K562 (cell line): ENCODE results near the gene CPNE1. TPM values are rescaled to one million over a fixed set of nuclear protein-coding genes. Genes with fewer than 3 reads are reported as not detected.

Source experiments
- CC2D1A ChIP-seq: fragments of 450-650 bp; IDR thresholded peaks from 2 replicates; pipeline ENCODE4 v1.6.1; 2017; ENCODE audit warnings: mild to moderate bottlenecking
- CHCHD3 ChIP-seq: fragments of 250-450 bp; sonication (Bioruptor Pico); IDR thresholded peaks from 2 replicates; pipeline ENCODE4 v2.1.2; 2022; ENCODE audit warnings: mild to moderate bottlenecking
- E2F1 ChIP-seq: sonication (generic); formaldehyde crosslinking; IDR thresholded peaks from 2 replicates; pipeline ENCODE4 v1.8.1; 2023; ENCODE audit warnings: mild to moderate bottlenecking, missing genetic modification reagents, moderate library complexity
- E2F8 ChIP-seq: fragments of 450-650 bp; IDR thresholded peaks from 2 replicates; pipeline ENCODE4 v1.7.1; 2018; ENCODE audit warnings: mild to moderate bottlenecking, low read depth; ENCODE audit not compliant: partially characterized antibody
- EGR1 ChIP-seq: fragments of 450-650 bp; conservative IDR thresholded peaks from 2 replicates; pipeline ENCODE4 v1.6.1; 2017; ENCODE audit warnings: mild to moderate bottlenecking
- EP400 ChIP-seq: fragments of 450-650 bp; IDR thresholded peaks from 2 replicates; pipeline ENCODE4 v1.6.1; 2017; ENCODE audit warnings: antibody characterized with exemption, mild to moderate bottlenecking, moderate library complexity
- HNRNPL ChIP-seq: fragments of 200-400 bp; formaldehyde crosslinking; IDR thresholded peaks from 2 replicates; pipeline ENCODE4 v1.6.1; 2017; ENCODE audit warnings: low read depth, mild to moderate bottlenecking, low read length
- KAT8 ChIP-seq: fragments of 450-650 bp; IDR thresholded peaks from 2 replicates; pipeline ENCODE4 v1.6.1; 2016; ENCODE audit warnings: low read depth, mild to moderate bottlenecking
- MLX ChIP-seq, 2 experiments: fragments of 450-650 bp in 1 of 2; sonication (generic) in 1 of 2; formaldehyde crosslinking; conservative IDR thresholded peaks; 2 replicates each; pipeline versions ENCODE4 v1.4.0 to v1.8.1; 2020 to 2022; ENCODE audit warnings: mild to moderate bottlenecking in 1 of 2, missing genetic modification reagents in 1 of 2
- NR2C2 ChIP-seq, 2 experiments: fragments of 200-800 bp in 1 of 2; sonication (Bioruptor generic) in 1 of 2; sonication (generic) in 1 of 2; formaldehyde crosslinking in 1 of 2; IDR thresholded peaks; 2 replicates each; pipeline versions ENCODE4 v1.6.1 to v1.8.0; 2016 to 2022; ENCODE audit warnings: mild to moderate bottlenecking in 1 of 2, missing compliant biosample characterization in 1 of 2, missing genetic modification characterization in 1 of 2, missing genetic modification reagents in 1 of 2
- POLR2G ChIP-seq: fragments of 200-400 bp; formaldehyde crosslinking; IDR thresholded peaks from 2 replicates; pipeline ENCODE4 v1.6.1; 2017; ENCODE audit warnings: low read depth, mild to moderate bottlenecking, antibody characterized with exemption, low read length, moderate library complexity
- RNF2 ChIP-seq: sonication (generic); IDR thresholded peaks from 2 replicates; pipeline ENCODE4 v1.6.1; 2016
- SMC3 ChIP-seq: conservative IDR thresholded peaks from 2 replicates; pipeline ENCODE4 v1.6.1; 2011; ENCODE audit warnings: low read depth, low read length, improper control_type of control experiment; ENCODE audit not compliant: insufficient read depth
- SNRNP70 ChIP-seq: fragments of 200-400 bp; formaldehyde crosslinking; optimal IDR thresholded peaks from 2 replicates; pipeline ENCODE3; 2017; ENCODE audit warnings: low read depth, low read length
- STAT5A ChIP-seq: IDR thresholded peaks from 2 replicates; pipeline ENCODE4 v1.6.1; 2012; ENCODE audit warnings: low read length, inconsistent platforms, borderline replicate concordance
- polyA plus RNA-seq, 8 experiments: library from polyadenylated mRNA; depleted of rRNA in 4 of 8; stranded (reverse) in 5 of 8; unstranded in 3 of 8; fragments of >200 nt; fragmentation: Nextera tagmentation in 2 of 8; fragmentation: Illumina TruSeq in 1 of 8; extraction: Ambion mirVana in 2 of 8; extraction: Trizol in 1 of 8; gene quantifications; 2 replicates each; pipeline versions ENCODE4 v1.2.1 to v1.2.3, GENCODE V29; 2011 to 2014; ENCODE audit warnings: inconsistent platforms in 1 of 8, missing spikeins in 1 of 8
- total RNA-seq, 7 experiments: library from RNA; depleted of rRNA in 6 of 7; stranded (reverse); fragments of >200 nt in 6 of 7; fragmentation: Illumina TruSeq in 2 of 7; extraction: Trizol in 2 of 7; gene quantifications; 2 replicates each; pipeline versions ENCODE4 v1.2.1 to v1.2.3, GENCODE V29; 2011 to 2021; ENCODE audit warnings: low replicate concordance in 1 of 7
- TF ChIP-seq, protein P1 (sequence below): sonication (generic); formaldehyde crosslinking; IDR thresholded peaks from 2 replicates; pipeline ENCODE4 v1.8.0; 2022; ENCODE audit warnings: mild to moderate bottlenecking, low read depth, missing genetic modification reagents
- TF ChIP-seq, protein P2 (sequence below), 2 experiments: fragments of 450-650 bp; IDR thresholded peaks; 2 replicates each; pipeline ENCODE4 v1.6.1; 2018; ENCODE audit warnings: mild to moderate bottlenecking in 2 of 2, low read depth in 1 of 2; ENCODE audit not compliant: partially characterized antibody in 2 of 2

Gene CPNE1
- total and polyA plus RNA-seq, 9 of the 15 experiments (the other 6 are each of a cell fraction or from before 2014, with no cell fraction given) = 42.1 to 102 (median 56.0) TPM

DNA sequence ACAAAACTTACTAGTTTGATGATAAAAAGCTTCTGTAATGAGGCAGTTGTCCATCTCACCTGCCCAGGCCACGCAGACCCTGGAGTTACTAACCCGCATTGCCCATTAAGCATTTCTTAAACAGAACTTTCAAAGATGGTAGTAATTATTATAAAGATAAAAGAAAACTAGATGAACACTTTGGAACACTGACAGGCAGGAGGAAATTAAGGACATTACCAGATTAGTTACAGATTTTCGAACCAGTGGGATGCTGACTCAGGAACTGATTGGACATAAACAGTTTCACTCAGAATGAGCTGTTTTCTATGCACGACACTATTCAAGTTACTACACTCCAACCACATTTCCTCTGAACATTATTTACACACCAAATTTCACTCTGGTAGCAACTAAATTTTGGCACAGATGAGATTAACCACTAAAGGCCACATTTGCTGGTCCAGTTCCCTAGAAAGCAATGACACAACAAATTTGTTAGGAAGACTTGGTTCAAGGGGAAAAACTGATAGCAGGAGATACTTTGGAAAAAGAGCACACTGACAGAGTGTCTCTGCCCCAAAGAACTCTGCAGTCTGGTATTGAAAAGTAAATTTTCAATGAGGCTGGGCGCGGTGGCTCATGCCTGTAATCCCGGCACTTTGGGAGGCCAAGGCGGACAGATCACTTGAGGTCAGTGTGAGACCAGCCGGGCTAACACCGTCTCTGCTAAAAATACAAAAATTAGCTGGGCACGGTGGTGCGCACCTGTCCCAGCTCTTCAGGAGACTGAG is 37.5 kb upstream of the CPNE1 start (continued):
- TF ChIP-seq E2F8 = peak; percentile 19
- TF ChIP-seq, protein P1, sequence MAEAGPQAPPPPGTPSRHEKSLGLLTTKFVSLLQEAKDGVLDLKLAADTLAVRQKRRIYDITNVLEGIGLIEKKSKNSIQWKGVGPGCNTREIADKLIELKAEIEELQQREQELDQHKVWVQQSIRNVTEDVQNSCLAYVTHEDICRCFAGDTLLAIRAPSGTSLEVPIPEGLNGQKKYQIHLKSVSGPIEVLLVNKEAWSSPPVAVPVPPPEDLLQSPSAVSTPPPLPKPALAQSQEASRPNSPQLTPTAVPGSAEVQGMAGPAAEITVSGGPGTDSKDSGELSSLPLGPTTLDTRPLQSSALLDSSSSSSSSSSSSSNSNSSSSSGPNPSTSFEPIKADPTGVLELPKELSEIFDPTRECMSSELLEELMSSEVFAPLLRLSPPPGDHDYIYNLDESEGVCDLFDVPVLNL (CRISPR knock-in tag) = no peak
- 0 out of 2 replicates have a peak, but pooled peaks have one; percentile 15 for TF ChIP-seq STAT5A
- no peak for TF ChIP-seq SNRNP70
- no peak for TF ChIP-seq E2F1 (CRISPR knock-in tag)
- TF ChIP-seq EGR1 = no peak
- TF ChIP-seq MLX (CRISPR knock-in tag; conservative IDR thresholded peaks at IDR 0.05) = no peak
- no peak for TF ChIP-seq SMC3
- no peak for TF ChIP-seq CC2D1A
- TF ChIP-seq, protein P2, sequence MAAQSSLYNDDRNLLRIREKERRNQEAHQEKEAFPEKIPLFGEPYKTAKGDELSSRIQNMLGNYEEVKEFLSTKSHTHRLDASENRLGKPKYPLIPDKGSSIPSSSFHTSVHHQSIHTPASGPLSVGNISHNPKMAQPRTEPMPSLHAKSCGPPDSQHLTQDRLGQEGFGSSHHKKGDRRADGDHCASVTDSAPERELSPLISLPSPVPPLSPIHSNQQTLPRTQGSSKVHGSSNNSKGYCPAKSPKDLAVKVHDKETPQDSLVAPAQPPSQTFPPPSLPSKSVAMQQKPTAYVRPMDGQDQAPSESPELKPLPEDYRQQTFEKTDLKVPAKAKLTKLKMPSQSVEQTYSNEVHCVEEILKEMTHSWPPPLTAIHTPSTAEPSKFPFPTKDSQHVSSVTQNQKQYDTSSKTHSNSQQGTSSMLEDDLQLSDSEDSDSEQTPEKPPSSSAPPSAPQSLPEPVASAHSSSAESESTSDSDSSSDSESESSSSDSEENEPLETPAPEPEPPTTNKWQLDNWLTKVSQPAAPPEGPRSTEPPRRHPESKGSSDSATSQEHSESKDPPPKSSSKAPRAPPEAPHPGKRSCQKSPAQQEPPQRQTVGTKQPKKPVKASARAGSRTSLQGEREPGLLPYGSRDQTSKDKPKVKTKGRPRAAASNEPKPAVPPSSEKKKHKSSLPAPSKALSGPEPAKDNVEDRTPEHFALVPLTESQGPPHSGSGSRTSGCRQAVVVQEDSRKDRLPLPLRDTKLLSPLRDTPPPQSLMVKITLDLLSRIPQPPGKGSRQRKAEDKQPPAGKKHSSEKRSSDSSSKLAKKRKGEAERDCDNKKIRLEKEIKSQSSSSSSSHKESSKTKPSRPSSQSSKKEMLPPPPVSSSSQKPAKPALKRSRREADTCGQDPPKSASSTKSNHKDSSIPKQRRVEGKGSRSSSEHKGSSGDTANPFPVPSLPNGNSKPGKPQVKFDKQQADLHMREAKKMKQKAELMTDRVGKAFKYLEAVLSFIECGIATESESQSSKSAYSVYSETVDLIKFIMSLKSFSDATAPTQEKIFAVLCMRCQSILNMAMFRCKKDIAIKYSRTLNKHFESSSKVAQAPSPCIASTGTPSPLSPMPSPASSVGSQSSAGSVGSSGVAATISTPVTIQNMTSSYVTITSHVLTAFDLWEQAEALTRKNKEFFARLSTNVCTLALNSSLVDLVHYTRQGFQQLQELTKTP (IDR thresholded peaks at IDR 0.05; ENCODE audit: low read depth in 1 of 2, partially characterized antibody in 2 of 2) = no peak
- TF ChIP-seq EP400 = no peak
- TF ChIP-seq RNF2 = no peak
- TF ChIP-seq HNRNPL = no peak
- TF ChIP-seq POLR2G = peak; percentile 26; the same call in 1 of the 2 replicates
- no peak for TF ChIP-seq CHCHD3 (CRISPR knock-in tag)
- no peak for TF ChIP-seq KAT8
- TF ChIP-seq NR2C2 (CRISPR knock-in tag; IDR thresholded peaks at IDR 0.05) = no peak
- no peak for TF ChIP-seq NR2C2 (tag; IDR thresholded peaks at IDR 0.05)
